ENCODE data around the gene ASB2. TPM values are rescaled to one million over a fixed set of nuclear protein-coding genes. Genes with fewer than 3 reads are reported as not detected.

Gene ASB2
- total and polyA plus RNA-seq, 2 donors (not counting 1 experiment from before 2014, with no cell fraction given): 0.99 to 1.5 TPM

DNA sequence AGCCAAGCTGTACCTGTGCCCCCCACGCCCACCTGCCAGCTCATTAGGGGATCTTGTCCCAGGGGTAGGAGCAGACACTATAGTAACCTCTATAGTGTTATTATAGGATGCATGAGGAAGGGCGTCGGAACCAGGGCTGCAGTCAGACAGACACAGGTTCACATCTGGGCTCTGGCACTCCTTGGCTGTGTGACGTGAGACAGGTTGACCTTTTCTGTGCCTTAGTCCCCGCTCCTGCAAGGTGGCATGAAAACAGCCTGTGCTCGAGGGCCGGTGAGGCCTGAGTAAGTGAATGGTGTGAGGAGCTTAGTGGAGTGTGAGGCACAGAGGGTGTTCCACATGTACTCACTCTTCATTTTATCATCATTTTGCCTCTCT, 19.0 kb downstream of the ASB2 start:
- Histone ChIP-seq H3K4me1 (ENCODE audit: control insufficient read depth, extremely low read depth, insufficient read depth, low read length) (no peaks in the 10 kb centered on the region), H4K20me1 (ENCODE audit: control insufficient read depth, extremely low read depth, insufficient read depth, low read length) (no peaks in the 10 kb centered on the region), H2AFZ (ENCODE audit: low read length) (no peak overlapping the region), H3K79me2 (ENCODE audit: control insufficient read depth, insufficient read depth, low read length) (no peaks in the 10 kb centered on the region), H3K9me3 (ENCODE audit: control insufficient read depth, insufficient read depth, low read depth, low read length) (no peaks in the 10 kb centered on the region), H3K4me2 (ENCODE audit: extremely low read depth, insufficient read depth, low read length) (no peak overlapping the region), H3K27ac (ENCODE audit: insufficient read depth, low read length) (no peak overlapping the region), H3K4me3 (replicated peaks in 1 of 4; ENCODE audit: control extremely low read depth in 1 of 4, insufficient read depth in 1 of 4, low read depth in 3 of 4, low read length in 4 of 4) (no peak overlapping the region), H3K27me3 (ENCODE audit: control insufficient read depth, insufficient read depth, low read length) (no peaks in the 10 kb centered on the region), H3K9ac (ENCODE audit: insufficient read depth, low read length) (no peak overlapping the region), H3K36me3 (ENCODE audit: control insufficient read depth, insufficient read depth, low read length) (no peaks in the 10 kb centered on the region)
- no peak for DNase-seq (ENCODE audit: low read depth in 2 of 2)
- TF ChIP-seq, protein P1, sequence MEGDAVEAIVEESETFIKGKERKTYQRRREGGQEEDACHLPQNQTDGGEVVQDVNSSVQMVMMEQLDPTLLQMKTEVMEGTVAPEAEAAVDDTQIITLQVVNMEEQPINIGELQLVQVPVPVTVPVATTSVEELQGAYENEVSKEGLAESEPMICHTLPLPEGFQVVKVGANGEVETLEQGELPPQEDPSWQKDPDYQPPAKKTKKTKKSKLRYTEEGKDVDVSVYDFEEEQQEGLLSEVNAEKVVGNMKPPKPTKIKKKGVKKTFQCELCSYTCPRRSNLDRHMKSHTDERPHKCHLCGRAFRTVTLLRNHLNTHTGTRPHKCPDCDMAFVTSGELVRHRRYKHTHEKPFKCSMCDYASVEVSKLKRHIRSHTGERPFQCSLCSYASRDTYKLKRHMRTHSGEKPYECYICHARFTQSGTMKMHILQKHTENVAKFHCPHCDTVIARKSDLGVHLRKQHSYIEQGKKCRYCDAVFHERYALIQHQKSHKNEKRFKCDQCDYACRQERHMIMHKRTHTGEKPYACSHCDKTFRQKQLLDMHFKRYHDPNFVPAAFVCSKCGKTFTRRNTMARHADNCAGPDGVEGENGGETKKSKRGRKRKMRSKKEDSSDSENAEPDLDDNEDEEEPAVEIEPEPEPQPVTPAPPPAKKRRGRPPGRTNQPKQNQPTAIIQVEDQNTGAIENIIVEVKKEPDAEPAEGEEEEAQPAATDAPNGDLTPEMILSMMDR (conservative IDR thresholded peaks at IDR 0.05 in 1 of 2, IDR thresholded peaks at IDR 0.05 in 1 of 2; ENCODE audit: low read depth in 1 of 2, low read length in 2 of 2): no peak
- TF ChIP-seq EZH2 (IDR thresholded peaks at IDR 0.05; ENCODE audit: low read length, missing control alignments): no peak

DNA sequence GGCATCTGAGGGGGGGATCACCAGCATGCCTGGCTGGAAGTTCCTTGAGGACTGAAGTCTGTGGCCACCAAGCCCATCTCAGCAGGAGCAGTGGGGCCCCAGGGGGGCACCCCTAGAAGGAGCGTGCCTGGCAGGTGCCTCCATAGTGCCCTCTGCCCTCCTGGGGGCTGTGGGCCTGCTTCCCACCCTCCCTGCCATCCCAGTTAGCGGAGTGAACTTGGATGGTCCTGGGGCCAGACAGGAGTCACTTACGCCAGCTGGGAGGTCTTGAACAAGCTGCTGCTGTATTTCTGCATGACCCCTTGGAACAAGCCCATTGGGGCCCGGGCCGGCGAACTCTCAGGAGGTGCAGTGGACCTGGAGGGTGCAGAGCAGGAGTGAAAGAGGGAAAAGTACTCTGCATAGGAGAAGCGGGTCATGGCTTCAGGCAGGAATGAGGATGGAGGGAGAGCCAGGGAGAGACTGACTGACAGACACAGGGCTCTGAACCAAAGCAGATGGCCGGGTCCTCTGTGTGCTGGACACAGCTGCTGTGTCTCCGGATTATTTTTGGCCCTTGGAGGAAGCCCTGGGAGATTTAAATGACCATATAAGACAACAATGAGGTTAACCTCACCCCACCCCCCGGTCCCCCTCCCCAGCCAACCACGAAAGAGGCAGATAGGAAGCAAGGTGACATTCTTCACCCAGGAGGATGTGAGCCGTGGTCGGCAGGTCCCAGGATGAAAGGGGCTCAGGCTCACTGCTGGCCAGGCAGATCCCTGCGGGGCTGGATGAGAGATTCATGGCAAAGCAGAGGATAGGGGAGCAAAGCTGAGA, 19.6 kb downstream of the ASB2 start:
- no peak for DNase-seq (ENCODE audit: low read depth in 2 of 2)
- Histone ChIP-seq H4K20me1 (ENCODE audit: control insufficient read depth, extremely low read depth, insufficient read depth, low read length) (no peaks in the 10 kb centered on the region), H3K27me3 (ENCODE audit: control insufficient read depth, insufficient read depth, low read length) (no peaks in the 10 kb centered on the region), H3K9ac (ENCODE audit: insufficient read depth, low read length) (no peak overlapping the region), H3K27ac (ENCODE audit: insufficient read depth, low read length) (no peak overlapping the region), H2AFZ (ENCODE audit: low read length) (no peak overlapping the region), H3K4me1 (ENCODE audit: control insufficient read depth, extremely low read depth, insufficient read depth, low read length) (no peaks in the 10 kb centered on the region), H3K9me3 (ENCODE audit: control insufficient read depth, insufficient read depth, low read depth, low read length) (no peaks in the 10 kb centered on the region), H3K79me2 (ENCODE audit: control insufficient read depth, insufficient read depth, low read length) (no peaks in the 10 kb centered on the region), H3K4me3 (replicated peaks in 1 of 4; ENCODE audit: control extremely low read depth in 1 of 4, insufficient read depth in 1 of 4, low read depth in 3 of 4, low read length in 4 of 4) (no peak overlapping the region), H3K36me3 (ENCODE audit: control insufficient read depth, insufficient read depth, low read length) (no peaks in the 10 kb centered on the region), H3K4me2 (ENCODE audit: extremely low read depth, insufficient read depth, low read length) (no peak overlapping the region)
- TF ChIP-seq EZH2 (IDR thresholded peaks at IDR 0.05; ENCODE audit: low read length, missing control alignments): no peak

DNA sequence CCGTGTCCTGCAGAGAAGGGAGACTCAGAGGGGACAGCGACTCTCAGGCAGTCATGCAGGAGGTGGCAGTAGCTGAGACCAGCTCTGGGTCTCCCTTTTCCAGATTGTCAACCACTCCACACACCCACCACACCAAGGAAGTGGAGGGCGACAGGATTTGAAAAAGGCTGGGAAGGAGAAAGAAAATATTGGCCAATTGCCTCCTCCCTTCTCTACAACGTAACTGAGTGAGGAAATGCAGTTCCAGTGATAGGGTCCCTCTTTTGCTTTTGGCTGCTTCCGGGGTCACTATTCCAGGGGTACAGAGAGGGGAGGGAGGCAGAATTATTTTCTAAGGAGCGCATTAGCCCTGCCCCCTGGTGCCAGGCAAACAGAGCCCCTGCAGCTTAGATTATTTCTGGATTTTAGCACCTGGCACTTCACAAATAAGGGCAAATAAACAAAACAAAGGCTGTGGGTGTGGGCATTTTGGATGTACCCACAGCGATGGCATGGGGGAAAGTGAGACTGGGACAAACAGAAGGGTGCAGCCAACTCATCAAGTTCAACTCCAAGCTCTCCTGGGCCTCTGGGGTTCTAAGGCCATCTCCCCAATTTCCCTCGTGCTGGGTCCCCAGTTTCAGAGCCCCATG, 20.4 kb downstream of the ASB2 start:
- H3K4me3 ChIP-seq (replicated peaks in 1 of 4; ENCODE audit: control extremely low read depth in 1 of 4, insufficient read depth in 1 of 4, low read depth in 3 of 4, low read length in 4 of 4): no peak overlapping the region
- H3K36me3 ChIP-seq (ENCODE audit: control insufficient read depth, insufficient read depth, low read length): no peaks in the 10 kb centered on the region
- H3K27me3 ChIP-seq (ENCODE audit: control insufficient read depth, insufficient read depth, low read length): no peaks in the 10 kb centered on the region
- no peak for TF ChIP-seq EZH2 (IDR thresholded peaks at IDR 0.05; ENCODE audit: low read length, missing control alignments)
- TF ChIP-seq, protein P1 (conservative IDR thresholded peaks at IDR 0.05 in 1 of 2, IDR thresholded peaks at IDR 0.05 in 1 of 2; ENCODE audit: low read depth in 1 of 2, low read length in 2 of 2): no peak
- H2AFZ ChIP-seq (ENCODE audit: low read length): no peak overlapping the region
- H3K9me3 ChIP-seq (ENCODE audit: control insufficient read depth, insufficient read depth, low read depth, low read length): no peaks in the 10 kb centered on the region
- no peaks in the 10 kb centered on the region for H3K4me1 ChIP-seq (ENCODE audit: control insufficient read depth, extremely low read depth, insufficient read depth, low read length)
- no peaks in the 10 kb centered on the region for H3K79me2 ChIP-seq (ENCODE audit: control insufficient read depth, insufficient read depth, low read length)
- H4K20me1 ChIP-seq (ENCODE audit: control insufficient read depth, extremely low read depth, insufficient read depth, low read length): no peaks in the 10 kb centered on the region
- no peak overlapping the region for H3K4me2 ChIP-seq (ENCODE audit: extremely low read depth, insufficient read depth, low read length)
- H3K27ac ChIP-seq (ENCODE audit: insufficient read depth, low read length): no peak overlapping the region
- H3K9ac ChIP-seq (ENCODE audit: insufficient read depth, low read length): no peak overlapping the region
- DNase-seq (ENCODE audit: low read depth in 2 of 2): no peak
